ENCODE measurements around the gene MAGI3.

The MAGI3 gene

GRCh38 chr1:113654883-113655282 lies 264.6 kb downstream of the MAGI3 start:
- TF ChIP-seq GATA3 (IDR thresholded peaks at IDR 0.05; ENCODE audit: low read depth, low read length): no peak
- no peak for TF ChIP-seq GATA2 (IDR thresholded peaks at IDR 0.05; ENCODE audit: low read depth, low read length)

DNA sequence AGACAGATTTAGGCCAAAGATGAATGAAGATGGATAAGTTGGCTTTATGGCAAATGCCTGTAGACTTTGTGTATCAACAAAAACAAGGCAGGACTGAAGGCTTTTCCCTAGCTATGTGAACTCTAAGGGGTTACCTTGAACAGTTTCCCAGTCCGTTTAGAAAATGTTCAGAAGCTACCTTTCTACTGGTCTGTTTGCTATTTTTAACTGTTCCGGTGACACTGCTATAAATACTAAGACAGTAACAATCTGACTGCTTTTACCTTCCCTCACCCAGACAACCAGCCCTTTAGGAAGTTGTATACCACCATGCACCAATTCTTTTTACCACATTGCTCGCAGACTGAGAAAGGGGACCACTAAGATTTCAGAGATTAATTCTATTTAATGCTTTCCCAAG lies 266.8 kb downstream of the MAGI3 start:
- no peak for TF ChIP-seq GATA2 (IDR thresholded peaks at IDR 0.05; ENCODE audit: low read depth, low read length)
- no peak for TF ChIP-seq GATA3 (IDR thresholded peaks at IDR 0.05; ENCODE audit: low read depth, low read length)

- no peak for TF ChIP-seq GATA2 (IDR thresholded peaks at IDR 0.05; ENCODE audit: low read depth, low read length)
These were observed 267.3 kb downstream of the MAGI3 start for GRCh38 chr1:113657556-113658063.

- TF ChIP-seq GATA2 (IDR thresholded peaks at IDR 0.05; ENCODE audit: low read depth, low read length) (no peak), GATA3 (IDR thresholded peaks at IDR 0.05; ENCODE audit: low read depth, low read length) (no peak)
These were observed 268.7 kb downstream of the MAGI3 start for GRCh38 chr1:113659035-113659434.

- TF ChIP-seq GATA3 (IDR thresholded peaks at IDR 0.05; ENCODE audit: low read depth, low read length) (no peak), GATA2 (IDR thresholded peaks at IDR 0.05; ENCODE audit: low read depth, low read length) (no peak)
These were observed 269.2 kb downstream of the MAGI3 start for GRCh38 chr1:113659556-113659955.

DNA sequence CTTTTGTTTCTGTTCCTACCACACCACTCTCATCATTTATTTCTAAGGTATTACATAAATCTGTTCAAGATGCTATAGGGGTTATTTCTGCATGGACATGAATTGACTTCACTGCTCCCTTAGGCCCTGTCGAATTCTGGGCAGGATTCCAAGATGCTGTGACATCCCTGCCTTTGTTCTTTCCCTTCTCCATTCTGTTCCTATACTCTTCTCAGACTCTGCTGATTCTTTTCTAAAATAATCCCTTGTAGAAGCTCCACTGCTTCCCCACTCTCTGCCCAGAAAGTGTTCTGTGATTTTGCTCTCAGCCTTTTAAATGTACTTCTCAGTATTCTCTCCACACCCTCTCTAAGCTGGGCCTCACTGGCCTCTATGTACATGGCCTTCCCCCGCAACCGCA lies 269.8 kb downstream of the MAGI3 start:
- TF ChIP-seq GATA3 (IDR thresholded peaks at IDR 0.05; ENCODE audit: low read depth, low read length) (no peak), GATA2 (IDR thresholded peaks at IDR 0.05; ENCODE audit: low read depth, low read length) (no peak)

GRCh38 chr1:113662101-113662500 lies 271.8 kb downstream of the MAGI3 start:
- TF ChIP-seq GATA3 (IDR thresholded peaks at IDR 0.05; ENCODE audit: low read depth, low read length) (no peak), GATA2 (IDR thresholded peaks at IDR 0.05; ENCODE audit: low read depth, low read length) (no peak)

DNA sequence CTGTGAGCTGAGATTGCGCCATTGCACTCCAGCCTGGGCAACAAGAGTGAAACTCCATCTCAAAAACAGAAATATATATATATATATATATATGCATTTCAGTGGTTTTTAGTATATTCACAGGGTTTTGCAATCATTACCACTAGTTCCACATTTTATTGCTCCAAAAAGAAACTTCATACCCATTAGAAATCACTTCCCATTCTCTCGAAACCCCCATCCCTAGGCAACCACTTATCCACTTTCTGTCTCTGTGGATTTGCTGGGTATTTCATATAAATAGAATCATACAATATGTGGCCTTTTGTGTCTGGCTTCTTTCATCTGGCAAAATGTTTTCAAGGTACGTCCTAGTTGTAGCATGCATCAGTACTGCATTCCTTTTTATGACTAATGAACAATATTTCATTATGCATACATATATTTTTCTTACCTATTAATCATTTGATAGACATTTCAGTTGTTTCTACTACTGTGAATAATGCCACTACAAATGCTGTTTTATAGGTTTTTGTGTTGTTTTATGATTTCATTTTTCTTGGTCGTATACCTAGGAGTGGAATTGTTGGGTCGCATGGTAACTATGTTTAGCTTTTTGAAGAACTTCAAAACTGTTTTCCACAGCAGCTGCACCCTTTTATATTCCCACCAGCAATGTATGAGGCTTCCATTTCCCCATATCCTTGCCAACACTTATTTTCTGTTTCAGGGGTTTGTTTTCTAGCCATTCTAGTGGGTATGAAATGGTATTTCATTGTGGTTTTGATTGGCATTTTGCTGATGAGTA lies 273.0 kb downstream of the MAGI3 start:
- no peak for TF ChIP-seq GATA3 (IDR thresholded peaks at IDR 0.05; ENCODE audit: low read depth, low read length)
- TF ChIP-seq GATA2 (IDR thresholded peaks at IDR 0.05; ENCODE audit: low read depth, low read length): no peak

- no peak for TF ChIP-seq GATA3 (IDR thresholded peaks at IDR 0.05; ENCODE audit: low read depth, low read length)
- TF ChIP-seq GATA2 (IDR thresholded peaks at IDR 0.05; ENCODE audit: low read depth, low read length): no peak
These were observed 274.8 kb downstream of the MAGI3 start for GRCh38 chr1:113665071-113665470.

GRCh38 chr1:113666126-113666525 lies 275.8 kb downstream of the MAGI3 start:
- TF ChIP-seq GATA2 (IDR thresholded peaks at IDR 0.05; ENCODE audit: low read depth, low read length): no peak
- TF ChIP-seq GATA3 (IDR thresholded peaks at IDR 0.05; ENCODE audit: low read depth, low read length): no peak

GRCh38 chr1:113669988-113670387 lies 279.7 kb downstream of the MAGI3 start:
- no peak for TF ChIP-seq GATA3 (IDR thresholded peaks at IDR 0.05; ENCODE audit: low read depth, low read length)
- no peak for TF ChIP-seq GATA2 (IDR thresholded peaks at IDR 0.05; ENCODE audit: low read depth, low read length)

DNA sequence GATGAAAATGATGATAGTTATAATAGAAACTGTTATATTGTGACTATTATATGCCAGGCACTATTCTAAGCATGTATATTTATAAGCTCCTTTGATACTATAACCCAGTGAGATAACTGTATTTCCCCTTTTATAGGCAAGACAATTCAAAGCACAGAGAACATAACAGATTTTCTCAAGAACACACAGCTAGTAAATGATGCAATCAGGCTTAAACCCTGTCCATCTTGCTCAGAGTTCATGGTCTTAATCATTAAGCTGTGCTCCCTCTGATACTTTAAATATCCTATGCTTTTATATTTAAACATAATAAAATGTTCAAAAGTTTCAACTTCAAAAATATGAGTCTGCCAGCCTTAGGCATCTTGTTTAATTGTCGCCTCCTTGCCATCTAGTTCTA lies 280.3 kb downstream of the MAGI3 start:
- TF ChIP-seq GATA3 (IDR thresholded peaks at IDR 0.05; ENCODE audit: low read depth, low read length): no peak
- TF ChIP-seq GATA2 (IDR thresholded peaks at IDR 0.05; ENCODE audit: low read depth, low read length): no peak

- no peak for TF ChIP-seq GATA2 (IDR thresholded peaks at IDR 0.05; ENCODE audit: low read depth, low read length)
- TF ChIP-seq GATA3 (IDR thresholded peaks at IDR 0.05; ENCODE audit: low read depth, low read length): no peak
These were observed 282.2 kb downstream of the MAGI3 start for GRCh38 chr1:113672491-113672890.

- TF ChIP-seq GATA3 (IDR thresholded peaks at IDR 0.05; ENCODE audit: low read depth, low read length) (no peak), GATA2 (IDR thresholded peaks at IDR 0.05; ENCODE audit: low read depth, low read length) (no peak)
These were observed 284.3 kb downstream of the MAGI3 start for GRCh38 chr1:113674591-113674990.

GRCh38 chr1:113675302-113675701 lies 285.0 kb downstream of the MAGI3 start:
- TF ChIP-seq GATA3 (IDR thresholded peaks at IDR 0.05; ENCODE audit: low read depth, low read length) (no peak), GATA2 (IDR thresholded peaks at IDR 0.05; ENCODE audit: low read depth, low read length) (no peak)
